Heart left ventricle (tissue), 16 donors: Measurements from ENCODE around the gene GRM7. TPM values are rescaled to one million over a fixed set of nuclear protein-coding genes. Genes with fewer than 3 reads are reported as not detected.

Experiments
- ATAC-seq, 4 donors: fragments of 200-7000 bp; cut with Tn5 transposase; one replicate each; pipeline ENCODE4 v1.9.1; 2020 to 2022; ENCODE audit warnings: moderate library complexity in 4 of 4, mild to moderate bottlenecking in 3 of 4, moderate number of reproducible peaks in 1 of 4
- DNase-seq, 5 donors: peaks; one replicate each; pipeline ENCODE4 v3.0.0-alpha.2; 2020
- H3K27ac ChIP-seq, 12 donors: fragments of 200-600 bp; sonication (generic) in 4 of 12; one replicate each; pipeline versions ENCODE4 v1.5.0 to v1.8.0; 2016 to 2022; ENCODE audit warnings: mild to moderate bottlenecking in 2 of 12
- H3K27me3 ChIP-seq, 9 donors: fragments of 200-600 bp; sonication (generic) in 2 of 9; one replicate each; pipeline versions ENCODE4 v1.5.1 to v1.8.0; 2016 to 2022; ENCODE audit warnings: mild to moderate bottlenecking in 3 of 9
- H3K36me3 ChIP-seq, 9 donors: fragments of 200-600 bp; sonication (generic) in 2 of 9; one replicate each; pipeline versions ENCODE4 v1.5.0 to v1.8.0; 2018 to 2022; ENCODE audit warnings: mild to moderate bottlenecking in 2 of 9
- H3K4me1 ChIP-seq, 12 donors: fragments of 200-600 bp; sonication (generic) in 4 of 12; one replicate each; pipeline versions ENCODE4 v1.5.0 to v1.8.0; 2016 to 2022; ENCODE audit warnings: mild to moderate bottlenecking in 3 of 12
- H3K4me3 ChIP-seq, 12 donors: fragments of 200-600 bp; sonication (generic) in 4 of 12; one replicate each; pipeline versions ENCODE4 v1.5.0 to v1.8.0; 2017 to 2022; ENCODE audit warnings: mild to moderate bottlenecking in 9 of 12, moderate library complexity in 4 of 12
- H3K9me3 ChIP-seq, 12 donors: fragments of 200-600 bp; sonication (generic) in 4 of 12; one replicate each; pipeline versions ENCODE4 v1.5.0 to v1.8.0; 2016 to 2022; ENCODE audit warnings: mild to moderate bottlenecking in 1 of 12
- CTCF ChIP-seq, 12 donors: fragments of 200-600 bp; sonication (generic) in 4 of 12; IDR thresholded peaks; one replicate each; pipeline versions ENCODE4 v1.5.0 to v1.8.0; 2018 to 2022; ENCODE audit warnings: antibody characterized with exemption in 12 of 12, mild to moderate bottlenecking in 5 of 12
- POLR2A ChIP-seq, 2 donors: fragments of 450-650 bp; IDR thresholded peaks; one replicate each; pipeline ENCODE4 v1.6.1; 2017; ENCODE audit warnings: antibody characterized with exemption in 2 of 2, mild to moderate bottlenecking in 2 of 2, moderate library complexity in 2 of 2
- WGBS, 4 donors: extraction: QIAGEN DNeasy Blood & Tissue Kit in 2 of 4; methylation state at CpG; one replicate each; pipeline versions ENCODE4 v1.1.5 to v1.1.7; 2013 to 2018; 5-methylcytosine and 5-hydroxymethylcytosine counted together
- intact Hi-C, 10 donors: fragments of 100-400 bp; cut with DNase I; formaldehyde crosslinking; loops; one replicate each; pipeline versions ENCODE4 v1.11.1 to v1.14.2; 2022
- polyA plus RNA-seq, 2 donors: library from polyadenylated mRNA; stranded (reverse); fragments of 200-250 nt; gene quantifications; one replicate each; pipeline ENCODE4 v1.2.3, GENCODE V29; 2013
- total RNA-seq, 9 donors: library from RNA; depleted of rRNA in 2 of 9; stranded (reverse); fragments of >200 nt in 2 of 9; fragmentation: NEBNext Ultra II Directional in 3 of 9; extraction: Animal tissue kit (Norgen Biotek cat#: 25700) in 3 of 9; gene quantifications; one replicate each; pipeline versions ENCODE4 v1.1.0 to v1.2.4, GENCODE V29; 2016 to 2023
- donor health status: ischemic (EF 13 %, LVEDD 7.1; RV severe dilation, severe dysfunction).
- donor health status: healthy with polysubstance abuse.
- donor health status: DM: no; HTN: yes; CAD: no.
- donor health status: DM: no; HTN: no; CAD: no.
- donor health status: ischemic (EF 25% LVEDD 6.9; RV normal size, moderate dysfunction).
- donor health status: ischemic (EF 25% LVEDD 5.7; RV mildly dilated, moderate dysfunction).
- donor health status: healthy.
- donor health status: DM: yes; HTN: yes; CAD: no.
- donor health status: ischemic (EF 35%, LVEDD 5.7; RV mildly dilated, moderate dysfunction).
- donor health status: nonischemic (EF 11% LVEDD 7.7; RV severe dilation, severe dysfunction).
- donor health status: DM: yes; HTN: yes; CAD: no.
- donor health status: PGD.
- donor health status: ischemic (EF 29% LVEDD 5.4; RV normal size, mild dysfunction).
- donor health status: nonischemic (EF 23%, LVEDD 6.1; RV moderate dilation, normal function).

GRM7 gene
- total and polyA plus RNA-seq, 11 donors: not detected

GRCh38 chr3:6878731-6879130 is 17.8 kb downstream of the GRM7 start:
- Histone ChIP-seq H3K4me3 (no peak overlapping the region), H3K27ac (no peak overlapping the region), H3K4me1 (no peaks in the 10 kb centered on the region), H3K27me3 (no peaks in the 10 kb centered on the region), H3K9me3 (no peaks in the 10 kb centered on the region), H3K36me3 (no peaks in the 10 kb centered on the region)
- intact Hi-C loops: no loop called here
- no peak for ATAC-seq
- TF ChIP-seq POLR2A (IDR thresholded peaks at IDR 0.05) (no peak), CTCF (IDR thresholded peaks at IDR 0.05) (no peak)
- DNase-seq: no peak

- no peaks in the 10 kb centered on the region for H3K27me3 ChIP-seq
- no peaks in the 10 kb centered on the region for H3K9me3 ChIP-seq
- DNase-seq (no peak), ATAC-seq (no peak)
- H3K4me1 ChIP-seq: no peaks in the 10 kb centered on the region
- no peak overlapping the region for H3K27ac ChIP-seq
- intact Hi-C loops: no loop called here
- H3K36me3 ChIP-seq: no peaks in the 10 kb centered on the region
- H3K4me3 ChIP-seq: no peak overlapping the region
- 61 to 75% (median 64%) methylated on average over 3 of the region's 3 CpGs for WGBS, 4 donors
- TF ChIP-seq CTCF (IDR thresholded peaks at IDR 0.05) (no peak), POLR2A (IDR thresholded peaks at IDR 0.05) (no peak)
Observed at GRCh38 chr3:6912240-6912639, 51.3 kb downstream of the GRM7 start.

GRCh38 chr3:6915898-6916297 is 55.0 kb downstream of the GRM7 start:
- no peak overlapping the region for H3K27ac ChIP-seq
- H3K36me3 ChIP-seq: no peaks in the 10 kb centered on the region
- no peak for DNase-seq
- ATAC-seq: no peak
- 75 to 91% (median 90%) methylated on average over 1 of the region's 1 CpG for WGBS, 4 donors
- H3K27me3 ChIP-seq: peaks cover 0 to 3% (median 0%) of the 10 kb centered on the region in 9 donors
- TF ChIP-seq POLR2A (IDR thresholded peaks at IDR 0.05) (no peak), CTCF (IDR thresholded peaks at IDR 0.05) (no peak)
- no peaks in the 10 kb centered on the region for H3K4me1 ChIP-seq
- H3K9me3 ChIP-seq: no peaks in the 10 kb centered on the region
- intact Hi-C loops: no loop called here
- no peak overlapping the region for H3K4me3 ChIP-seq

- DNase-seq (no peak), ATAC-seq (no peak)
- Histone ChIP-seq H3K27ac (no peak overlapping the region), H3K4me3 (no peak overlapping the region), H3K9me3 (no peaks in the 10 kb centered on the region), H3K4me1 (no peaks in the 10 kb centered on the region), H3K27me3 (peaks cover 0 to 4% (median 0%) of the 10 kb centered on the region in 9 donors), H3K36me3 (no peaks in the 10 kb centered on the region)
- intact Hi-C loops: no loop called here
- no peak for TF ChIP-seq CTCF (IDR thresholded peaks at IDR 0.05)
- TF ChIP-seq POLR2A (IDR thresholded peaks at IDR 0.05): no peak
- WGBS, 4 donors: 67 to 74% (median 71%) methylated on average over 8 of the region's 8 CpGs
Observed at GRCh38 chr3:6921066-6921465, 60.2 kb downstream of the GRM7 start.
